Epithelial cell of esophagus (primary cell): ENCODE data around the gene CWC15.

Experiments
- DNase-seq: peaks from one replicate; pipeline ENCODE4 v3.0.0; 2010; ENCODE audit warnings: low read depth
- H3K4me3 ChIP-seq: 2 replicates; pipeline ENCODE4 v1.5.1; 2011; ENCODE audit warnings: mild to moderate bottlenecking, low read length, control low read depth
- CTCF ChIP-seq: IDR thresholded peaks from 2 replicates; pipeline ENCODE4 v1.5.1; 2011; ENCODE audit warnings: low read depth, mild to moderate bottlenecking, low read length, control low read depth, inconsistent platforms; ENCODE audit not compliant: insufficient read depth; ENCODE audit errors: missing control alignments

The CWC15 gene

GRCh38 chr11:94972700-94973098, 657 bp downstream of the CWC15 start:
- TF ChIP-seq CTCF, result no peak
- no peak for DNase-seq
- peak overlapping the region; percentile 86 for H3K4me3 ChIP-seq

GRCh38 chr11:94968334-94968958, 4.9 kb downstream of the CWC15 start:
- TF ChIP-seq CTCF, result peak; percentile 58
- no peak overlapping the region for H3K4me3 ChIP-seq
- DNase-seq, result peak; percentile 38

- TF ChIP-seq CTCF, result no peak
- no peak overlapping the region for H3K4me3 ChIP-seq
- DNase-seq, result no peak
Measured at GRCh38 chr11:94964934-94965333, 8.4 kb downstream of the CWC15 start.

- no peak overlapping the region for H3K4me3 ChIP-seq
- TF ChIP-seq CTCF, result no peak
- DNase-seq, result no peak
Measured at GRCh38 chr11:94961255-94961654, 12.1 kb downstream of the CWC15 start.

GRCh38 chr11:94960488-94960887, 12.9 kb downstream of the CWC15 start:
- DNase-seq, result no peak
- TF ChIP-seq CTCF, result no peak
- no peak overlapping the region for H3K4me3 ChIP-seq

GRCh38 chr11:94959179-94959578, 14.2 kb downstream of the CWC15 start:
- no peak for TF ChIP-seq CTCF
- DNase-seq, result no peak
- H3K4me3 ChIP-seq, result no peak overlapping the region

- TF ChIP-seq CTCF, result no peak
- H3K4me3 ChIP-seq, result no peak overlapping the region
- DNase-seq, result peak; percentile 13
Measured at GRCh38 chr11:94958121-94958696, 15.1 kb downstream of the CWC15 start.
